Spleen (tissue), 7 donors: Measurements from ENCODE around the gene IPCEF1.

ENCODE experiments used
- CTCF ChIP-seq, 11 experiments: fragments of 200-600 bp in 7 of 11; fragments of 450-650 bp in 4 of 11; sonication (generic) in 4 of 11; IDR thresholded peaks in 8 of 11; conservative IDR thresholded peaks in 3 of 11; 1 replicate in 7 of 11; 2 replicates in 4 of 11; pipeline versions ENCODE4 v1.4.0 to v1.8.0; 2016 to 2021; ENCODE audit warnings: antibody characterized with exemption in 11 of 11, inconsistent platforms in 4 of 11, mild to moderate bottlenecking in 1 of 11
- POLR2A ChIP-seq, 3 donors: fragments of 450-650 bp; IDR thresholded peaks; one replicate each; pipeline ENCODE4 v1.5.1; 2017; ENCODE audit warnings: antibody characterized with exemption in 3 of 3, mild to moderate bottlenecking in 1 of 3
- donor health status: DM: no; HTN: no; CAD: no; lungs with moderate emphysema.
- donor health status: DM: no; HTN: no; CAD: no.
- donor health status: DM: no; HTN: no; CAD: no.

GRCh38 chr6:154197196-154197860 is 159.3 kb downstream of the IPCEF1 start:
- TF ChIP-seq CTCF (IDR thresholded peaks at IDR 0.05 in 8 of 11, conservative IDR thresholded peaks at IDR 0.05 in 3 of 11) (no peak), POLR2A (IDR thresholded peaks at IDR 0.05) (no peak)
